GM12872 (cell line): ENCODE data around the gene GLI3.

Source experiments
- TF ChIP-seq, protein P1 (sequence below): IDR thresholded peaks from 3 replicates; pipeline ENCODE4 v1.5.1; 2011; ENCODE audit warnings: low read depth, mild to moderate bottlenecking, low read length, moderate library complexity; ENCODE audit not compliant: insufficient read depth

GLI3 gene

DNA sequence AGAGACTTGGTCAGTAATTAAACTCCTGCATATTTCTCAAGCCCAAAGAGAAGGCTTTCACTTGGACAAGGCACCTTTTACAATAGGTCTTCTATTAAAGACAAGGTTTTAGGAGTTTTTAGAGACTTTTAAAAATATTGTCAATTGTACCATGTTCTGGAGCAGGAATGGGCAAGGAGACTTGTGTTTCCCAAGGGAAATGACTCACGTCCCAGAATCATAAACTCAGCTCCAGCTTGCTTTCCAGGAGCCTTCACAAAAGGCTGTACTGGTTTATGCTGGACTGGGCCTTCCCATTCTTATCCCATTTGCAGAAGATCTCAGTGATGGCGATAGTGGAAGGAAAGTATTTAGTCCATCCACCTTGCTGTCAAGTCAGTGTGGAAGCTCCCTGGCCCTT, 7.8 kb upstream of the GLI3 start:
- TF ChIP-seq, protein P1, sequence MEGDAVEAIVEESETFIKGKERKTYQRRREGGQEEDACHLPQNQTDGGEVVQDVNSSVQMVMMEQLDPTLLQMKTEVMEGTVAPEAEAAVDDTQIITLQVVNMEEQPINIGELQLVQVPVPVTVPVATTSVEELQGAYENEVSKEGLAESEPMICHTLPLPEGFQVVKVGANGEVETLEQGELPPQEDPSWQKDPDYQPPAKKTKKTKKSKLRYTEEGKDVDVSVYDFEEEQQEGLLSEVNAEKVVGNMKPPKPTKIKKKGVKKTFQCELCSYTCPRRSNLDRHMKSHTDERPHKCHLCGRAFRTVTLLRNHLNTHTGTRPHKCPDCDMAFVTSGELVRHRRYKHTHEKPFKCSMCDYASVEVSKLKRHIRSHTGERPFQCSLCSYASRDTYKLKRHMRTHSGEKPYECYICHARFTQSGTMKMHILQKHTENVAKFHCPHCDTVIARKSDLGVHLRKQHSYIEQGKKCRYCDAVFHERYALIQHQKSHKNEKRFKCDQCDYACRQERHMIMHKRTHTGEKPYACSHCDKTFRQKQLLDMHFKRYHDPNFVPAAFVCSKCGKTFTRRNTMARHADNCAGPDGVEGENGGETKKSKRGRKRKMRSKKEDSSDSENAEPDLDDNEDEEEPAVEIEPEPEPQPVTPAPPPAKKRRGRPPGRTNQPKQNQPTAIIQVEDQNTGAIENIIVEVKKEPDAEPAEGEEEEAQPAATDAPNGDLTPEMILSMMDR = no peak

DNA sequence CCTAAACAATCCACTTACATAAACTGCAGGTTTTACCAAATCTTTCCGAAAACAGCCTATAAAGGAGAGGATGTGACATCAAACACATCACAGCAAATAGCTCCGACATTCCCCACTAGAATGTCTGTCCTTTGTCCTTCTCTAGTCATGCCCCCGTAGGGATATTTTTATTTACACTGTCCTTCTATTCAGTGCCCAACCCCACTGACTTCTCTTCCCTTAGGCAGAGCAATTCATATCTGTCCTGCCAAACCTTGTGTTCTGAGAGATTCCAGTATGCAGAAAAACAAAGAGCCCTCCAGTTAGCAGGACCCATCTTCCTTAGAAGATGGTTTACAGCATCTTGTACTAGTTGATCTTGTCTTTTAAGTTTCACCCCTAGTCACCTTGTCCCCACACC, 5.4 kb upstream of the GLI3 start:
- TF ChIP-seq, protein P1 = no peak

DNA sequence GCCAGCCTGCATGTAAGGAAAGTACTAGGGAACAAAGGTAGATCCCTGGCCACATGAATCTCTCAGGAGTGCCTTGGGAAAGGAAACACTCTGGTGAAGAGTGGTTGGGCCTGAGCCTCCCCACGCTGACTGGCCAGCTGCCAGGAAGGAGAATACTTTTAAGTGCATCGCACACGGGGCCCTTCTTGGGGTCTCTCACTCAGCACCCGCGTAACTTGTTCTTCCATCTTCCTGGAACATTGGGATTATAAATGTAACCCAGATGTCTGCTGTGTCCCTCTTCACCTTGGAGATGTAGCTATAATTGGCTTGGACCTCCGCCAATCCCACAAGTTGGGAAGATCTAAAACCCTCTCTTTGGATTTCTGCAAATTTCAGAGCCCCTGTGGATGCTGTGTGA, 4.4 kb upstream of the GLI3 start:
- TF ChIP-seq, protein P1 = no peak

DNA sequence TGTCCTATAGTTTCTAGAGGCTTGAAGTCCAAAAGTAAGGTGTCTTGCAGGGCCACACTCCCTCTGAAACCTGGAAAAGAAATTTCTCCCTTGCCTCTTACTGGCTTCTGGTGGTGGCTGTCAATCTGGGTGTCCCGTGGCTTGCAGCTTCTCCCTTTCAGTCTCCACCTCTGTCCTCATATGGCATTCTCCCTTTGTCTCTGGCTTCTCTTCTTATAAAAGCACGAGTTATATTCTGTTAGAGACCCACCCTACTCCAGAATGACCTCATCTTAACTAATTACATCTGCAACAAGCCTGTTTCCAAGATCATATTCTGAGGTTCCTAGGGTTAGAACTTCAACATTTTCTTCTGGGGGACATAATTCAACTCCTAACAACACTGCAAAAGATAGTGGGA, 3.4 kb upstream of the GLI3 start:
- TF ChIP-seq, protein P1 = no peak

DNA sequence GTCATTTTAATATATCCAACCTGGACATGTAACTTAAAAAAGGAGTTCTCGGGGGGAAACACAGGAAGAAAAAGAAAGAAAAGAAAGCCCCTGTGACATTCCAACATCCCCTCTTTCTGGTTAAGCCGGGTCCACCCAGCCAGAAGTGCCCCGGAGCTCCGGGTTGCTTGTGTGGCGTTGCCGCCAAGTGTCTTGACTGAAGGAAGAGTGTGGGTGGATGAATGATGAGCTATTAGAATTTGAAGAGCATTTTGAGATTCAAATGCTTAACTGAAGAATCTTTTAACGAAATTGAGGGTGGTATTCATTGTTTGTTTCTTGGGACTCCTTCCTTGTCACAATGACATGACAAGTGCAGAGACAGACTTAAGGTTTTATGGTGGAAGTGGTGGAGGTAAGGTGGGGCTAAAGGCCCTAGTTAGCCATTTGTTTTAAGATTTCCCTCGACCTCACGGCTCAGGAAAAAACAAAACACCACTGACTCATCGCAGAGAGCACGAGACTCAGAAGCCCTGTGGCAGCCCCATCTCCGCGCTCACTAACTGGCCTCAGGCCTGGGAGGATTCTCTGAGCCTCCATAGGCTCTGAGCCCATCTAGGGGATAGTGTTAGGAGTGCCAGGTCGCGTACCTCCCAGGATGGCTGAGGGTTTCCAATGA, 1.8 kb upstream of the GLI3 start:
- TF ChIP-seq, protein P1 = no peak

DNA sequence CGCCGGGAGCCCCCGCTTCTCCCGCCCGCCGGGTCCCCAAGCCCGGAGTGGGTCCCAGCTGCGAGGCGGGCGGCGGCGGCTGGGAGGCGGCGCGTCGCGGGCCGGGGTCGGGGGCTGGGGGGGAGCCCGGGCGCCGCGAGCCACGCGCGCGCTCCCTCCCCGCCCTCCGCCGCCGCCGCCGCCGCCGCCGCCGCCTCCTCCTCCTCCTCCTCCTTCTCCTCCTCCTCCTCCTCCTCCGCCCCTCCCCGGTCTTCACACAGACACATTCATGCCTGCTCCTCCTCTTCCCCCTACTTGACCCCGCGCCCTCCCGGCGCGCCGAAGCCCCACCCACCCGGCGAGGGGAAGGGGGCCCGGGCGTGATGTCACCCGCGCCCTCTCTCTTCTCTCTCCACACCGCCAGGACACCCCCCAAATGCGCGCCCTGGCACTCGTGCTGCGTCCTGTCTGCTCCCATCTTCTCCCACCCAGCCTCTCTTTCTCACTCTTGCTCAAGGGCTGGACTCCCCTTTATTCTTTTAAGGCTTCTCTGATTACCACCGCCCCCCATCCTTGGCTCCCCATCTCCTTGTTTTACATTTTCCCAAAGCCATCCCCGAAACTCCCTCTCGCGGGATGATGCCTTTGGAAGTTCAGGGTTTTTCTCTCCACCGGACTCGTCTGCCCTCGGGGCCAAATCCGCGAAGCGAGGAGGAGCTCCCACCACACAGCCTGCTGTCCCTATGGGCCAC, 967 bp upstream of the GLI3 start:
- TF ChIP-seq, protein P1 = no peak

DNA sequence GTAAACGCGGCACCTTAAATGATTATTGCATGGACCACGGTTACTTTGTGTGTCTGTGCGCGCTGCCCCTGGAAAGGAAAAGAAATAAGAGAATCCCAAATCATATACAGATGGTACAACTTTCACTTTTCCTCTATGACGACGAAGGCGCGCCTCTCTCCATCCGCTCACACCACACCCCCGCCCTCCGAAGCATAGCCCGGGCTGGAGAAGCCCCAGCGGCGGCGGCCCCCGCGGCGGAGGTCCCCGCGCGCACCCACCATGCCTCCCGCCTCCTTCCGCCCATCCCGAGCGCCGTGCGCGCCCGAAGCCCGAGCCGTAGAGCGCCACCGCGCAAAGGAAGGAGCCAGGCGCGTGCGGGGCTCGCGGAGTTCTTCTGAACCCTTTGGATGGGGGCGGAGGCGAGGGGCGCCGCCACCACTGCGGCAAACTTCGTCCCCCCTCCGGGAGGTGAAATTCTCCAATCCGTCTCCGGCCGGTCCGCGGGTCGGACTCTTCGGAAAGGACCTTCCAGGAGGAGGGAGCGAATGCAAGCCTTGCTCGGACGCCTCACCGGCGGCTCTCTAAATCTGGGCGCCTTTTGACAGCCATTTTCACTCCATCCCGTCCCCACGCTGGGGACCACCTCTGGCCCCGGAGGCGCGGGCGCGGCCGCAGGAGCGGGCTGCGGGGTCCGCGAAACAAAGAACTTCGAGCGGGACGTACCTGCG, 588 bp downstream of the GLI3 start:
- TF ChIP-seq, protein P1 = no peak
